Gastroesophageal sphincter (tissue), 3 donors: ENCODE measurements around the gene THSD7A.

Experiments used
- POLR2AphosphoS5 ChIP-seq: sonication (generic); formaldehyde crosslinking; IDR thresholded peaks from one replicate; pipeline ENCODE4 v1.6.1; 2017; ENCODE audit warnings: antibody characterized with exemption
- TF ChIP-seq, protein P1 (sequence below), 4 experiments: fragments of 200-600 bp in 2 of 4; fragments of 450-650 bp in 2 of 4; sonication (generic) in 1 of 4; IDR thresholded peaks; one replicate each; pipeline ENCODE4 v1.5.1; 2017 to 2019; ENCODE audit warnings: antibody characterized with exemption in 4 of 4, mild to moderate bottlenecking in 2 of 4, moderate library complexity in 2 of 4

DNA sequence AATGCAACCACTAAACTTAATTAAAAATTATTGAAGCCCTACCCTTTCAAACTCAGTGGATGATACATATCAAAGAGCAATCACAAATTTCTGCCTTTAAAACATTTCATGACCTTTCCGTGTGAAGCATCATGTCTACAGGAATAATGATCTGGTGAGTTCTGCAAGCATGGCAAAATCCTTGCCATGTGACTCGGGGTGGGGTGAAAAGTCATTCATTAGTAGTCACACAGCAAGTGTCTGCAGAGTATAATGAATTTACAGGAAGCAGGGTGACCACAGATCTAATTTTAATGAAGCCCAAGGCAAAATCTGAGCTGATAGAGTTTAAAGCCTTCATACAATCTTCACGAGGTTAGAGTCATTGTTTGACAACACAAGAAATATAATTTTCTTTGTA, 351.9 kb downstream of the THSD7A start:
- TF ChIP-seq POLR2AphosphoS5 = no peak
- TF ChIP-seq, protein P1, sequence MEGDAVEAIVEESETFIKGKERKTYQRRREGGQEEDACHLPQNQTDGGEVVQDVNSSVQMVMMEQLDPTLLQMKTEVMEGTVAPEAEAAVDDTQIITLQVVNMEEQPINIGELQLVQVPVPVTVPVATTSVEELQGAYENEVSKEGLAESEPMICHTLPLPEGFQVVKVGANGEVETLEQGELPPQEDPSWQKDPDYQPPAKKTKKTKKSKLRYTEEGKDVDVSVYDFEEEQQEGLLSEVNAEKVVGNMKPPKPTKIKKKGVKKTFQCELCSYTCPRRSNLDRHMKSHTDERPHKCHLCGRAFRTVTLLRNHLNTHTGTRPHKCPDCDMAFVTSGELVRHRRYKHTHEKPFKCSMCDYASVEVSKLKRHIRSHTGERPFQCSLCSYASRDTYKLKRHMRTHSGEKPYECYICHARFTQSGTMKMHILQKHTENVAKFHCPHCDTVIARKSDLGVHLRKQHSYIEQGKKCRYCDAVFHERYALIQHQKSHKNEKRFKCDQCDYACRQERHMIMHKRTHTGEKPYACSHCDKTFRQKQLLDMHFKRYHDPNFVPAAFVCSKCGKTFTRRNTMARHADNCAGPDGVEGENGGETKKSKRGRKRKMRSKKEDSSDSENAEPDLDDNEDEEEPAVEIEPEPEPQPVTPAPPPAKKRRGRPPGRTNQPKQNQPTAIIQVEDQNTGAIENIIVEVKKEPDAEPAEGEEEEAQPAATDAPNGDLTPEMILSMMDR (IDR thresholded peaks at IDR 0.05) = no peak
